ENCODE measurements around the gene PLAAT4.
"Not testable (repeated sequence)": the region's sequence is repeated elsewhere in the genome, so short reads cannot be mapped to it uniquely, and the experiment has no call there.

DNA sequence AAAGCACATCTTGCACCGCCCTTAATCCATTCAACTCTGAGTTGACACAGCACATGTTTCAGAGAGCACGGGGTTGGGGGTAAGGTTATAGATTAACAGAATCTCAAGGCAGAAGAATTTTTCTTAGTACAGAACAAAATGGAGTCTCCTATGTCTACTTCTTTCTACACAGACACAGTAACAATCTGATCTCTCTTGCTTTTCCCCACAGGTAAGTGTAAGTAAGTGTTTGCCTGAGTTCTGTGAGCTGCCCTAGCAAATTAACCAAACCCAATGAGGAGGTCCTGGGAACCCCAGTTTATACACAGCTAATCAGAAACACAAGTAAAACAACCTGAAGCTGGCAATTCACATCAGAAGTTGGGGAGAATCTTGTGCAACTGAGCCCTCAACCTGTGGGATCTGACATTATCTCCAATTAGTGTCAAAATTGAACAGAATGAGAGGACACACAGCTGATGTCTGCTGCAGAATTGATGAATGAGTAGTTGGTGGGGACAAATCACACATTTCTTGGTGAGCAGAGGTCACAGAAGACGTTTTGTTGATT is 7.8 kb upstream of the PLAAT4 start:
- TF ChIP-seq, protein P1, sequence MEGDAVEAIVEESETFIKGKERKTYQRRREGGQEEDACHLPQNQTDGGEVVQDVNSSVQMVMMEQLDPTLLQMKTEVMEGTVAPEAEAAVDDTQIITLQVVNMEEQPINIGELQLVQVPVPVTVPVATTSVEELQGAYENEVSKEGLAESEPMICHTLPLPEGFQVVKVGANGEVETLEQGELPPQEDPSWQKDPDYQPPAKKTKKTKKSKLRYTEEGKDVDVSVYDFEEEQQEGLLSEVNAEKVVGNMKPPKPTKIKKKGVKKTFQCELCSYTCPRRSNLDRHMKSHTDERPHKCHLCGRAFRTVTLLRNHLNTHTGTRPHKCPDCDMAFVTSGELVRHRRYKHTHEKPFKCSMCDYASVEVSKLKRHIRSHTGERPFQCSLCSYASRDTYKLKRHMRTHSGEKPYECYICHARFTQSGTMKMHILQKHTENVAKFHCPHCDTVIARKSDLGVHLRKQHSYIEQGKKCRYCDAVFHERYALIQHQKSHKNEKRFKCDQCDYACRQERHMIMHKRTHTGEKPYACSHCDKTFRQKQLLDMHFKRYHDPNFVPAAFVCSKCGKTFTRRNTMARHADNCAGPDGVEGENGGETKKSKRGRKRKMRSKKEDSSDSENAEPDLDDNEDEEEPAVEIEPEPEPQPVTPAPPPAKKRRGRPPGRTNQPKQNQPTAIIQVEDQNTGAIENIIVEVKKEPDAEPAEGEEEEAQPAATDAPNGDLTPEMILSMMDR (IDR thresholded peaks at IDR 0.05) = not testable (repeated sequence)
- not testable (repeated sequence) for TF ChIP-seq POLR2A, EP300 (IDR thresholded peaks at IDR 0.05)

All from stomach (tissue), 4 donors.